ENCODE measurements around the gene PELI1.

- TF ChIP-seq EZH2phosphoT487 (IDR thresholded peaks at IDR 0.05; ENCODE audit: insufficient read depth, low read depth), result no peak
- no peak for TF ChIP-seq EZH2 (IDR thresholded peaks at IDR 0.05; ENCODE audit: insufficient read depth, poor library complexity, severe bottlenecking)
Observed at GRCh38 chr2:64124168-64124567, 20.1 kb downstream of the PELI1 start.

Measured in GM23248 (cell line).